ENCODE results near the gene GPX5.

- TF ChIP-seq BHLHE40 (IDR thresholded peaks at IDR 0.05; ENCODE audit: borderline replicate concordance in 1 of 2, low read depth in 2 of 2, low read length in 1 of 2) (no peak), IKZF1 (conservative IDR thresholded peaks at IDR 0.05) (no peak), TBL1XR1 (IDR thresholded peaks at IDR 0.05; ENCODE audit: low read depth, low read length) (no peak), SRF (IDR thresholded peaks at IDR 0.05; ENCODE audit: low read depth in 2 of 2, low read length in 2 of 2) (no peak), EP300 (IDR thresholded peaks at IDR 0.05; ENCODE audit: borderline replicate concordance in 1 of 2, control insufficient read depth in 1 of 2, low read depth in 2 of 2, low read length in 2 of 2) (no peak), EGR1 (IDR thresholded peaks at IDR 0.05; ENCODE audit: borderline replicate concordance in 1 of 2, low read depth in 2 of 2, low read length in 2 of 2) (no peak), SP1 (IDR thresholded peaks at IDR 0.05; ENCODE audit: low read depth, low read length) (no peak), RCOR1 (conservative IDR thresholded peaks at IDR 0.05; ENCODE audit: low read depth, low read length) (no peak)
These were observed 29.5 kb downstream of the GPX5 start for GRCh38 chr6:28555136-28555535.
